ENCODE results near the gene RBBP6. TPM values are rescaled to one million over a fixed set of nuclear protein-coding genes. Genes with fewer than 3 reads are reported as not detected.
"Not testable (repeated sequence)": the region's sequence is repeated elsewhere in the genome, so short reads cannot be mapped to it uniquely, and the experiment has no call there.

Gene RBBP6
- total and polyA plus RNA-seq, 5 donors, result 26.0 to 41.2 (median 32.2) TPM

GRCh38 chr16:24609740-24610415 lies 70.5 kb downstream of the RBBP6 start:
- Histone ChIP-seq H3K27ac (ENCODE audit: low read length) (no peak overlapping the region), H3K4me1 (ENCODE audit: control insufficient read depth, insufficient read depth, low read length) (no peaks in the 10 kb centered on the region), H3K9me3 (ENCODE audit: control insufficient read depth, low read length) (no peaks in the 10 kb centered on the region), H3K4me3 (ENCODE audit: low read length) (peak overlapping the region; percentile 36), H3K27me3 (ENCODE audit: control insufficient read depth, insufficient read depth) (no peaks in the 10 kb centered on the region)
- intact Hi-C loops (cut with DNase I), result no loop called here
- DNase-seq (peak; percentile 65 to 87 (median 75)), ATAC-seq (peak; percentile 45 to 63)
- 3% methylated on average over 22 of the region's 22 CpGs for WGBS

DNA sequence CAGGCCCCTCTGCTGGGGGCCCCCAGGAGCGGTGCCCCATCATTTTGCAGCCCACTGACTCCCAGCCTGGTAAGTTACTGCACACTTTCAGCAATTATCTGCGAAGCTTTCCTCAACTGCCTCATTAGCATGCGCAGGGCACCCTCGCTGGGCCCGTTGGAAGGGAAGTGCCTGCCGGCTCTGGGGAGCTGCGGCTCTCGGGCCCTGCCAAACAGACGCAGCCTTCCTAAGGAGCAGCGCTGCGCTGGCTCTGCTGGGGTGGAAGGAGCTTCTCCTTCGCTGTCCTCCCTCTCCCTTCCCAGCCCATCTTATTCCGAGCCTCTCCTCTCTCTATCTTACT lies 71.0 kb downstream of the RBBP6 start:
- Histone ChIP-seq H3K9me3 (ENCODE audit: control insufficient read depth, low read length) (no peaks in the 10 kb centered on the region), H3K4me1 (ENCODE audit: control insufficient read depth, insufficient read depth, low read length) (no peaks in the 10 kb centered on the region), H3K27me3 (ENCODE audit: control insufficient read depth, insufficient read depth) (no peaks in the 10 kb centered on the region), H3K4me3 (ENCODE audit: low read length) (peak overlapping the region; percentile 36), H3K27ac (ENCODE audit: low read length) (no peak overlapping the region)
- DNase-seq (peak; percentile 46 to 76 (median 76)), ATAC-seq (peak; percentile 78 to 86)
- 4% methylated on average over 13 of the region's 13 CpGs for WGBS
- intact Hi-C loops (cut with DNase I), result no loop called here

DNA sequence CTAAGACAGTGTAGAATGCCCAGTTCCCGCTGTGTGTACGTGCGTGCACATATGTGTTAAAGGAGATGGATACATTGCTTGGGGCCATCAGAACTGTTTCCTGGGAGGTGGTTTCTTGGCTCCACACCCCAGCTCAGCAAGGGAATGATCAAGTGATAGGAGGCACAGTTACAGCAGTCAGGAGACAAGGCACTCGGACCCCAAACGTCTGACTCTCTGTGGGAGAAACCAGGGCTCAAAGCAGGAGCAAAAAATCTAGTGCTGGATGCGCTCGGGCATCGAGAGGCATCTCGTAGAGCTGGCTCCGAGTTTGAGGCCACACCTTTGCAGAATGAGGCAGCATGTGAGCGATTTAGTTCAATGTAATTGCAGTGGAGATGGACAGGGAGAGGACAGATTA lies 71.9 kb downstream of the RBBP6 start:
- ATAC-seq, result no peak
- WGBS, result 85% methylated on average over 11 of the region's 11 CpGs
- intact Hi-C loops (cut with DNase I), result no loop called here
- DNase-seq, result no peak
- Histone ChIP-seq H3K4me3 (ENCODE audit: low read length) (no peak overlapping the region), H3K9me3 (ENCODE audit: control insufficient read depth, low read length) (no peaks in the 10 kb centered on the region), H3K4me1 (ENCODE audit: control insufficient read depth, insufficient read depth, low read length) (no peaks in the 10 kb centered on the region), H3K27me3 (ENCODE audit: control insufficient read depth, insufficient read depth) (no peaks in the 10 kb centered on the region), H3K27ac (ENCODE audit: low read length) (no peak overlapping the region)

DNA sequence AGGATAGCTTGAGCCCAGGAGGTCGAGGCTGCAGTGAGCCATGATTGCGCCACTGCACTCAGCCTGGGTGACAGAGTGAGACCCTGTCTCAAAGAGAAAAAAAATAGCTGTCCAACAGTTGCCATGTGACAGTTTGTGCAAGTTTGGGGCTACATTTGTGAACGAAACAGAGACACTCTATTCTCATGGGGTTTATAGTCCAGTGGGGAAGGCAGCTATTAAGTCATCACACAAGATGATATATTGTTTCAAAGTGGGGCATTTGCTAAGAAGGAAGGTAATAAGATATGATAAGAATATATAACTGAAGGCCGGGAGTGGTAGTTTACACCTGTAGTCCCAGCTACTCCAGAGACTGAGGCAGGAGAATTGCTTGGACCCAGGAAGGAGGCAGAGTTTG lies 73.3 kb downstream of the RBBP6 start:
- intact Hi-C loops (cut with DNase I), result no loop called here
- 76% methylated on average over 4 of the region's 4 CpGs for WGBS
- Histone ChIP-seq H3K4me3 (ENCODE audit: low read length) (no peak overlapping the region), H3K27ac (ENCODE audit: low read length) (no peak overlapping the region), H3K9me3 (ENCODE audit: control insufficient read depth, low read length) (no peaks in the 10 kb centered on the region), H3K27me3 (ENCODE audit: control insufficient read depth, insufficient read depth) (no peaks in the 10 kb centered on the region), H3K4me1 (ENCODE audit: control insufficient read depth, insufficient read depth, low read length) (no peaks in the 10 kb centered on the region)
- ATAC-seq (no peak), DNase-seq (no peak)

- H3K27ac ChIP-seq (ENCODE audit: low read length); intact Hi-C loops (cut with DNase I); H3K27me3 ChIP-seq (ENCODE audit: control insufficient read depth, insufficient read depth); H3K4me1 ChIP-seq (ENCODE audit: control insufficient read depth, insufficient read depth, low read length); H3K9me3 ChIP-seq (ENCODE audit: control insufficient read depth, low read length); ATAC-seq; H3K4me3 ChIP-seq (ENCODE audit: low read length); DNase-seq: not testable (repeated sequence)
- WGBS, result 94% methylated on average over 5 of the region's 5 CpGs
Observed at GRCh38 chr16:24613267-24613666, 73.9 kb downstream of the RBBP6 start.

- Histone ChIP-seq H3K27me3 (ENCODE audit: control insufficient read depth, insufficient read depth) (no peaks in the 10 kb centered on the region), H3K4me3 (ENCODE audit: low read length) (no peak overlapping the region), H3K27ac (ENCODE audit: low read length) (no peak overlapping the region), H3K9me3 (ENCODE audit: control insufficient read depth, low read length) (no peaks in the 10 kb centered on the region), H3K4me1 (ENCODE audit: control insufficient read depth, insufficient read depth, low read length) (no peaks in the 10 kb centered on the region)
- ATAC-seq, result no peak
- no peak for DNase-seq
- 80% methylated on average over 2 of the region's 2 CpGs for WGBS
- intact Hi-C loops (cut with DNase I), result no loop called here
Observed at GRCh38 chr16:24617502-24617901, 78.1 kb downstream of the RBBP6 start.

Other genes with a start within 250 kb of the RBBP6 start
- 10 to 100 TPM; 35.1 to 41.2 (median 38.3) TPM for gene TNRC6A, start 190.1 kb downstream of the RBBP6 start, total RNA-seq
- gene TNRC6A, start 190.1 kb downstream of the RBBP6 start, polyA plus RNA-seq, result 17.6 TPM

Measured in right cardiac atrium (tissue), 5 donors.